Measurements from ENCODE around the gene NPDC1.

NPDC1 gene

GRCh38 chr9:137046088-137046787 lies at the start of gene NPDC1:
Gene NPDC1, minus strand, starts transcription at chr9:137046177. Its CDS starts 188 bp downstream, at chr9:137045989.
- peak; percentile 82 for DNase-seq (ENCODE audit: low read depth)

DNA sequence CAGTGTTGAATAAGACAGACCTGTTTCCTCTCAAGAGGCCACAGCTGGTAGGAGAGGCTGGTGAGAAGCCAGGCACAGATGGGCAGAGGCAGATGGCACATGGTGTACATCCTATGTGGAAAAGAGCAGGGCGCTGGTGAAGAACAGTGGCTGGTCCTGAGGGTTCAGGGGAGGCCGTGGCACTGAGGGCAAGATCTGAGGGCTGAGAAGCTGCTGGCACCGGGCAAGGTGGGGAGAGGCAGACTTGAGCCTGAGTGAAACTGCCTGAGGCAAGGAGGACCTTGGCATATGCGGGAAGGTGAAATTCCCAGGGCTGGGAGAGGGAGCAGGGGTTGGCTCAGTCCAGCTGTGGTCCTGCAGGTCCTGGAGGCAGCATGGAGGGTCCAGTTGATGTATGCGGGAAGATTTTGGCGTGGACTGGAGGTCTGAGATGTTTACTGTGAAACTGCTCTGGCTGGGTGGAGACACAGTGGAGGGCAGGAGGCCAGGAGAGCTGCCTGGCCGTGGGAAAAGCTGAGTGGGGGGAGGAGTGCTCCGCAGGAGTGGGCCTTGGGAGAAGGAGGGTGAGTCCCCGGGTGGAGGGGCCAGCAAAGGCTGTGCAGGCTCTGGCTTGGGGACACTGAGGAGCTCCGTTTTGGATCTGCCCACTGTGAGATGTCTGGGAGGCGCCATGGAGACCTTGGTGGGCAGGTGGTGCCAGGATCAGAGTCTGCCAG lies 43.4 kb upstream of the NPDC1 start:
- DNase-seq (ENCODE audit: low read depth), result no peak

DNA sequence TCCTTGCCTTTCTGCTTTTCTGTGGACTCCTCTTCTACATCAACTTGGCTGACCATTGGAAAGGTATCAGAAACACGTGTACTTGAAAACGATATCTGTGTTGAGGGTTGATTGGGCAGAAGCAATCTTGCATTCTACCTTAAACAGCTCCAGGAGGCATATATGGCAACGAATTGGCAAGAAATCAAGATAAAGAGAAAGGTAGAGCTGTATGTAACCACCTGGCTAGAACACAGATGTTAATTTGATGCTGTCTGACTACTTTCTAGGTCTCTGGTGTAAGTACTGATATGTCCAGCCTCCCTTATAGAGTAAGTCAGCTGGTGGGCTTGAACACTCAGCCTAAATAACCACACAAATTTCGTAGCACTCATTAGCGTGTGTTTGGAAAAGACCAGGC lies 42.1 kb upstream of the NPDC1 start:
- DNase-seq (ENCODE audit: low read depth), result no peak

GRCh38 chr9:137087409-137087925 lies 41.5 kb upstream of the NPDC1 start:
- peak; percentile 36 for DNase-seq (ENCODE audit: low read depth)

- DNase-seq (ENCODE audit: low read depth), result peak; percentile 99
Observed at GRCh38 chr9:137086531-137087408, 40.8 kb upstream of the NPDC1 start, which contains the start of gene MAN1B1. Gene MAN1B1, plus strand, starts transcription at chr9:137086985. Its CDS starts 15 bp downstream, at chr9:137087000.

DNA sequence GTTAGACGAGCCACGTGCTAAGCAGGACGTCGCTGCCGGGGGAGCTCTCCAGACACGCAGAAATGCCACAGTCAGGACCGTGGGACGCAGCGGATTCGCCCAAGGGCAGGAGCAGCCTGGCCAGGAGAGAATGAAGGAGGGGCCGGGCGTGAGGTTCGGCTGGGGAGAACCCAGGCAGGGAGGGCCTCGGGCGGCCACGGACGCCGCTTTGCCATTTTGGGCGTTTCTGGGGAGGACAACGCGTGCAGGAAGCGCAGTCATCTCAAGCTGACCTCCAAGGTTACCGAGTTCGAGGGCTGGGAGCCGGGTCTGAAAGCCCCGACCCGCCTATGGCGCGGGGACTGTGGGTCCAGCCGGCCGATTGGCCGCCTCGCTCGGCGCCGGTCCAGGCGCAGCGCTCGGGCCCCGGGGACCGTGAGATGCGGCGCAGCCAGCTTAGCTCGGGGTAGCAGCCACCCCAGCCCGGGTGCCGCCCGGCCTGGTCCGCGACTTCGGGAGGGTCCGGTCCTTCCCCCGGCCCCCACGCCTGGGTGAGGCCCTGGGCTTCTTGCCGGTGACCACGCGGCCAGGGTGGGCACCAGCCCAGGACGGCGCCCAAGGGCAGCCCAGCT lies 40.0 kb upstream of the NPDC1 start:
- peak; percentile 69 for DNase-seq (ENCODE audit: low read depth)

DNA sequence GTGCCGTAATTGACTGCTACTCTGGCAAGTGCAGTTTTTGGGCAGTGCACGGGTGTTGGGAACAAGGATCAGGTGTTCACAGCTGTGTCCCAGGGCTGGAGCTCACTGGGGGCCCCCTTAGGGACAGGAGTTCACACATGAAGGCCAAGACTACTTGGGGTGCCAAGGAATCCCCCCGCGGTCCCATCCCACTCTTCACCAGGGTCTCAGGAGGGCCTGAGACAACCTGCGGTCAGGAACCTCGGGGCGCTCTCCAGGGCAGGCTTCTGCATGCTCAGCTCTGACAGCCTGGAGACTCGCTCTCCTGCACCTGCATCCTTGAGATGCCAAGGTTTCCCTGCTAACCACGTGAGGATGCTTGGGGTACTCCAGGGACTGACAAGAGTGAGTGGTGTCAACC lies 38.5 kb upstream of the NPDC1 start:
- DNase-seq (ENCODE audit: low read depth), result no peak

GRCh38 chr9:137083394-137084004 lies 37.5 kb upstream of the NPDC1 start:
- peak; percentile 98 for DNase-seq (ENCODE audit: low read depth)

- no peak for DNase-seq (ENCODE audit: low read depth)
Observed at GRCh38 chr9:137082925-137083290, 36.9 kb upstream of the NPDC1 start.

- no peak for DNase-seq (ENCODE audit: low read depth)
Observed at GRCh38 chr9:137082222-137082924, 36.4 kb upstream of the NPDC1 start.

DNA sequence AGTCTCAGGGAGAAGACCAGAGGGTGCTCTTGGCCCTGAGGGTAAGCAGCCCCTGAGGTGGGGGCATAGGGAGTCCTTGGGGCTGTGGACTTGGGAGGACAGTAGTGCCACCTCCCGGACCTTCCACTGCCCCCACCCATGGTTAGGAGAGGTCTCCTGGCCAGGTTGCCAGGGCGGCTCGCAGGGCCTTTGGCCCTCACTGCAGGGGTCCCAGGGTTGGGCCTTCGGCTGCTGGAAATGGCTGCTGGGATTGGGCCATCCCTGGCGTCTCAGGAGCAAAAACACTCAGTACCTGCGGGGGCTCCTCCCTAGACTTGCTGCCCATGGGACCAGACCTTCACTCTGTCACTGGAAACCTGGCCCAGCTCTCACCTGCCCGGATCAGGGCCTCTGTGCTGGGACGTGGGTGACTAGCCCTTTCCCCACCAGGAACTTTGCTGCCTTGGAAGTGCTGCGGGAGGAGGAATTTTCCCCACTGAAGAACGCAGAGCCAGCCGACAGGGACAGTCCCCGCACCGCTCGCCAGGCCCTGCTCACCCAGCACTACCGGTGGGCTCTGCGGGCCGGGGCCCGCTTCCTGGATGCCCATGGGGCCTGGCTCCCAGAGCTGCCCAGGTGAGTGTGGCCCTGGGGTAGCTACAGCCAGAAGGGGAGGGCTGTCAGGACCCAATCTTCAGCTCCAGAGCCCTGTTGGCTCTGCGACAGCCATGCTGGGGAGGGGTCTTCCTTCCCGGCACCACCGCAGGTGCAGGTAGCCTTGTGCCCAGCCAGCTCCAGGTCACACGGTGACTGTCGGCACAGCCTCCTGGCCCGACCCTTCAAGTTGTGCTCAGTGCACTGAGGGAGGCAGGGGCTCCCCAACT lies 34.5 kb upstream of the NPDC1 start:
- no peak for DNase-seq (ENCODE audit: low read depth)

DNA sequence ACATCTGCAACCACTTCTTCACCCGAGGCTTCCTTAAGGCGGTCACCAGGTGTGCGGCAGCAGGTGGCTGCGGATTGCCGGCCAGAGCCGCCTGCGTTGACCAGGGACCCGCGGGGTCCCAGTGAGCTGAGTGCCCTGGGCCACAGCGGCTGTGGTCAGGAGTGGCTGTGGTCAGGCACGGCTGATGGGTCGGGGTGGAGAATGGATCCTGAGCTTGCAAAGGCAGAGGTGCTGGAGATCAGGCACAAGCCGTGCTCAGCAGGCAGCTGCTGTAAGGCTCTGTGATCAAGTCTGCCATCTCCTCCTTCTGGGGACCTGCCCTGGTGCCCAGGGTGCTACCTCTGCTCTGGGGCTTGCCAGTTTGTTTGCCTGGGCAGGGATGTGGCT lies 33.4 kb upstream of the NPDC1 start:
- no peak for DNase-seq (ENCODE audit: low read depth)

- DNase-seq (ENCODE audit: low read depth), result no peak
Observed at GRCh38 chr9:137078701-137079400, 32.9 kb upstream of the NPDC1 start.

DNA sequence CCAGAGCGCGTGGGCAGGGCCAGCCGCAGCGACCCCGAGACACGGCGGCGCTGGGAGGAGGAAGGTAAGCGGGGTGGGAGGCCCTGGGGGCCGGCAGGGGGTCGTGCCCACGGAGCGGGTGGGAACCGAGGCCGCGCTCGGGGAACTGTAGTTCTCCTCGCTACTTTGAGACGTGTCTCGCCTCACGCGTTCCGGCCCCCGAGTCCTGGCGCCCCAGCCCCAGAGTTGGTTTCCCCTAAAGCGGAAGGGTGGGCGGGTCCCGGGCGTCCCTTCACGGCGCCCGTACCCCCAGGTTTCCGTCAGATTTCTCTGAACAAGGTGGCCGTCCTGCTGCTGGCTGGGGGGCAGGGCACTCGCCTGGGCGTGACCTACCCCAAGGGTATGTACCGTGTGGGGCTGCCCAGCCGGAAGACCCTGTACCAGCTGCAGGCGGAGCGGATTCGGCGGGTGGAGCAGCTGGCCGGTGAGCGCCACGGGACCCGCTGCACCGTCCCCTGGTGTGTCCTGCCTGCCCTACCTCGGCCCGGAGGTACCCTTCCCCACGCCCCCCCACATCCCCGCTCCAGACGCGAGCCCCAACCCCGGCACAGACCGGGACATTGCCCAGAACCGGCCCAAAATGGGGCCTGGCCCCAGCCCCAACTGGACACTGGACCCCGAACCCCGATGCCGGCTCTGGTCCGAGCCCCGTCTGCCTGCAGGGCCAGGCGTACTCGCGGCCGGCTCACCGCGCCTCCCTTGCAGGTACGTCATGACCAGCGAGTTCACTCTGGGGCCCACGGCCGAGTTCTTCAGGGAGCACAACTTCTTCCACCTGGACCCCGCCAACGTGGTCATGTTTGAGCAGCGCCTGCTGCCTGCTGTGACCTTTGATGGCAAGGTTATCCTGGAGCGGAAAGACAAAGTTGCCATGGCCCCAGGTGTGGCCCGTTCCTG lies 32.0 kb upstream of the NPDC1 start:
- peak; percentile 36 for DNase-seq (ENCODE audit: low read depth)

- DNase-seq (ENCODE audit: low read depth), result peak; percentile 74
Observed at GRCh38 chr9:137077010-137077747, 31.2 kb upstream of the NPDC1 start, which contains the start of gene UAP1L1. Gene UAP1L1, plus strand, starts transcription at chr9:137077517. Its CDS starts 16 bp downstream, at chr9:137077533.

DNA sequence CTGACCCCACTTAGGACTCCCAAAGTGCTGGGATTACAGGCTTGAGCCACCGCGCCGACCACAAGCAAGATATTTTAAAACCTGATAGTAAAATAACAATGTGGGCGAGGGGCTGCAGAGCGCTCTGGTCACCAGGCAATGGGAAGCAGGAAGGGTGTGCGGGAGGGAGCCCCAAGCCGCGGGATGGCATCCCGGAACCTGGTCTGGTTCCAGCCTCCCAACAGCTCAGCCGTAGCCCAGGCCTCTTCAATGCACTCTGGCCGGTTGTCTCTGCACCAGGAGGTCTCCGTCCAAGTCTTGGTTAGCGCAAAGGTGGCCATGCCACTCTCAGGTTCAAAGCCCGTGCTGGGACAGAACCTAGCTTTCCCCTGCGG lies 30.6 kb upstream of the NPDC1 start:
- no peak for DNase-seq (ENCODE audit: low read depth)

- DNase-seq (ENCODE audit: low read depth), result no peak
Observed at GRCh38 chr9:137075275-137075775, 29.3 kb upstream of the NPDC1 start.

Measured in ELR (cell line).